Caki2 (cell line): ENCODE results near the gene ATP11A. TPM values are rescaled to one million over a fixed set of nuclear protein-coding genes. Genes with fewer than 3 reads are reported as not detected.

Experiments used
- DNase-seq: peaks from one replicate; pipeline ENCODE4 v3.0.0-alpha.2; 2015; ENCODE audit warnings: low read depth
- in situ Hi-C: cut with HindIII; loops from 2 replicates; pipeline ENCODE4 v1.10.0; 2016; ENCODE audit warnings: low sequenced_read_pairs, low pct_unique_long_range_greater_than_20kb, mixed read lengths
- total RNA-seq: library from RNA; depleted of rRNA; stranded (reverse); fragments of >200 nt; shearing (Covaris generic); gene quantifications from 2 replicates; pipeline ENCODE4 v1.2.3, GENCODE V29; 2014; ENCODE audit warnings: low replicate concordance

Gene ATP11A
- total RNA-seq, 1 experiment from 2014 or later: 3.5 TPM

DNA sequence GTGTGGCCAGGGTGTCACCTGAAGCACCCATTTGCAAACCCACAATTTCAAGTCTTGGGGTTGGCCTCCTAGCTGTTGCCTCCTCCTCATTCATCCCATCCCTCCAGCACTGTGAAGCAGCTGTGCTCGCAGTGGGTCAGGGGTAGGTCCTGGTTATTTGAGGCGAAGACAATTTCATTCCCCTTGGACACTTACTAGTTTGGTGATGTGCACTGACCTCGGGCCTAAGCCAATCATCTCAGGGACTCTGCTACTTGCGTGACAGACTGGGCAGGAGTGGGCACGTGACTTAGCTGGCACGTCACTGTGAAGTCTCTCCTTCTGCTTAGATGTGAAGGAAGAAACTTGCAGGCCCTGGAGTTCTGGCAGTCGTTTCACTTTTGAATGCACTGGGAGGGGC lies 3.5 kb upstream of the ATP11A start:
- in situ Hi-C loops: no loop called here
- no peak for DNase-seq

DNA sequence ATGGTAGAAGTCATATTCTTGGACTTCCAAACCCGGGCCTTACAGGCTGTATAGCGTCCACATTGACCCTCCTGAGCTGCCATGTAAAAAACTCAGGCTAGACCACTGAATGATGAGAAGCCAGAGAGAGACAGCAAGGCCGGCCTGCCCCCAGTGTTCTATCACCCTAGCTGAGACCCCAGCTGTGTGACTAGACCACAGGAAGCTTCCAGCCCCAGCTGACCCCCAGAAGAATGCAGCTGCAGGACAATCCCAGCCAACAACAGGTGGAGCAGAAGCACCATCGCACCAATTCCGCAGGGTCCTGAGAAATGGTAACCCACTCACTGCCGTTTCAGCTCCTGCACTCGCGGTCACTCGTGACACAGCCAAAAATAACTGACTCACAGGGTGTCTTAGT lies 2.9 kb upstream of the ATP11A start:
- in situ Hi-C loops: no loop called here
- no peak for DNase-seq

DNA sequence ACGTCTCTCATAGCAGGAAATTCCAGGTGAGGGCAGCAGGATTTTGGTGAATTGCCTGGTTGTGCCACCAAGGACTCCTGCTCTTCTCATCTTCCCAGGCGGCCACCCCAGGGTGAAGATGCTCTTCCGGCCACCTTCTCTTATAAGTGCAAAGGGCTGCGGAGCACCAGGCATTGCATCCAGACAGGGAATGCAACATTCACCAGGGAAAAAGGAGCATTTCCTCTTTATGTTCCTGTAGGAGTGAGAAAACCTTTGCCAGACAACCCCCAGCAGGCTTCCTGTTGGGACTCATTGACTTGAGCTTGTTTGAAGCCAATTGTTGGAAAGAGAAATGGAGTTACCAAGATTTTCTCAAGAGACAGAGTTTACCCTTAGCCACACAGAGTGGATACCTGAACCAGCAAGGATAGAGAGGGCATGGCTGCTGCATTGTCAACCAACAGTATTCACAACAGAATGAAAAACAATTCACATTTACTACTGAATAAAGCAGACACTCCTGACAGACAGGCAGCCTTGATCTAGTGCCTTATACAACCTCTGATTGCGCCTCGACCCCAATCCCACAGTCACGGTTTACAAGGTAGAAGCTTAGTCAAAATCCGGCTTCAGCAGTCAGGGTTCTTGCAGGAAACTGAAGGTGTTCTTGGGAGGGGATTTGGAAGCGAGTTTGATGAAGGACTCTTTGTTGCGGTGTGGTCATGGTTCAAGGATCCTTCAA lies 1.8 kb upstream of the ATP11A start:
- no peak for DNase-seq
- in situ Hi-C loops: no loop called here

DNA sequence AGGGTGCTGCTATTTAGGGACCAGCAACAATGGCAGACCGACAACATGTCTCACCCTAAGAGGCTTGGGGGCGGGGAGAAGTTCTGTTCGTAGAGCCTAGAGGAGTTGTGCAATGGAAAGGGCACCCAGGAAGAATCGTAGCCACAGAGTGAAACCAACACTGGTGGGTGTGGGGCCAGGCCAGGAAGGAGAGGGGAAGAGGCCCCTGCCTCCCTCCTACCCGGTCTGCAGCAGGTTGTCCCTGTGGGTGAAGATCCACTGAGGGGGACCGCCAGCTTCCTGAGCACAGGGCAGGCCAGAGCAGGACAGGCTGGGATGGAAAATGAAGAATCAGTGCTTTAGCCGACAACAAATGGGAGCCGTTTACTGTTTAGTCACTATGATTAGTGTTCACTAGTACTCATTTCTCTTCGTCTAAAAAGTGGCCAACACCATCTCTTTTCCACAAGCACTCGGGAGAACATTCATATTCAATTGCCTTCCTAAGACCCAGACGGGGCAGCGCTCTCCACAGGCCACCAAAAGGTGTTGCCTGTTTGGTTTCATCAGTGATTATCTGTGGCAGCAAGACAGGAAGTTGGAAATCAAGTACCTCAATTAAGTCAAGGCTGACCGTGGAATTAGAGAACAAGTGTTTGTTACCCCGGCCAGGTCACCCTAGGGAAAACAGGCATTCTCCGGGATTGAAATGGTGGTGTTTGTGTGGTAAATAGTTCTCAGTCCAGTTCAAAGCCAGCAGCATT lies 1.1 kb upstream of the ATP11A start:
- no peak for DNase-seq
- in situ Hi-C loops: no loop called here

DNA sequence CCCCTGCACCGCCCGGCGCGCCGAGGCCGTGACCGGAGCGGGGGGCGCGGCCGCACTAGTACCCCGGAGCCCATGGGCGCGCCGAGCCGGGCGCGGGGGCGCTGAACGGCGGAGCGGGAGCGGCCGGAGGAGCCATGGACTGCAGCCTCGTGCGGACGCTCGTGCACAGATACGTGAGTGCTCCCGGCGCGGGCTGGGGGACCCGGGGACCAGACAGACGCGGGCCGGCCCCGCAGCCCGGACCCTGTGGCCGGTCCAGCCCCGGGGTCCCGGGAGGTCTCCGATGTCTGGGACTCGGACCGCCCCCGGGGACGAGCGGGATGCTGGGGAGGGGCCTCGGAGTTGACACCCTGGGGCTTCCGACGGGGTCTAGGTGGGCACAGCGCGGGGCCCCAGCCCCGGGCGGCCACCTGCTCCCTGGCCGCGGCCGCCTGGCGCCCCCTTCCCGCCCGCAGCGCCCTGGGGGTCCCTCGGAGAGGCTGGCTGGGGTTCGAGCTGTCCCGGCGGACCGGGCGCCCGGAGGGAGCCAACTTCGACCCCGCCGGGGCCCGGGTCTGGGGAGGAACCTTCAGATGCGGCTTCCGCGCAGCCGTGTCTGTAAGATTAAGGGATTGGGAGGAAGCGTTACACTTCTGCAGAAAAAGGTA lies 568 bp downstream of the ATP11A start:
- in situ Hi-C loops: no loop called here
- DNase-seq: peak; percentile 32

DNA sequence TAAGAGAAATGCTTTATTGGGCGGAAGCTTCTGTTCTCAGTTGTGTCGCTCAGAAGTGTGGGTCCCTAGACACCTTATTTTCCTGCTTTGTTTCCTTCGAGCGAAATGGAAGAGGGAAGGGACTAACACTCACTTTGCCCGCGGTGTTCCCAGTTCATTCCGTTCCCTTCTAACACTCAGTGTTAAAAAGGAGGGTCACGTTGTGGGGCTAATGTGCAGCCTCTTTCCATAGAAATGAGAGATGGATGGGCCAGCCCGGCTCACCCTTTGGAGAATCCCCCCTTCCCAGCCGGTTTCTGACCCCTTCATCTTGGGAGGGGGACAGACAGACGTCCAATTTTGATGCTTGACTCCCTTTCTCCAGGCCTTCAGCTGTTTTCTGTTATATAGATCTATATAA lies 2.3 kb downstream of the ATP11A start:
- DNase-seq: no peak

DNA sequence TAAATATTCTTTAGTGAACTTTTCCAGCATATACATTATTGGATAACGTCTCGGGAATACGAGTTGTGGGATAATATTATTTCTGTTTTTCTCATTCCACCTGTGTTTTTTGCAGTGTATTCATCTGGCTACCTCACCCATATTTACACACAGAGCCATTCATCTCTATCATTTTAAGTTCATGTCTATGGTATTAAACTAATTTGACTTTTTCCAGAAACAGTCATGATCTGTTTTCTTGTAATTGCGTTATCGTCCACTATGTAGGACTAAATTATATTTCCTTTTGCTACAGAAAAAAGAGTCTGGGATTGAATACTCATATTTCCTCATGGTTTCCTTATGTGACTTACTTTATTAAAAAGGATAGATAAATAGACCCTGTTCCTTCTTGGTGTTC lies 2.7 kb downstream of the ATP11A start:
- no peak for DNase-seq
- in situ Hi-C loops: no loop called here

More for the DNA sequence above, 2.3 kb downstream of the ATP11A start:
- in situ Hi-C loops: no loop called here

DNA sequence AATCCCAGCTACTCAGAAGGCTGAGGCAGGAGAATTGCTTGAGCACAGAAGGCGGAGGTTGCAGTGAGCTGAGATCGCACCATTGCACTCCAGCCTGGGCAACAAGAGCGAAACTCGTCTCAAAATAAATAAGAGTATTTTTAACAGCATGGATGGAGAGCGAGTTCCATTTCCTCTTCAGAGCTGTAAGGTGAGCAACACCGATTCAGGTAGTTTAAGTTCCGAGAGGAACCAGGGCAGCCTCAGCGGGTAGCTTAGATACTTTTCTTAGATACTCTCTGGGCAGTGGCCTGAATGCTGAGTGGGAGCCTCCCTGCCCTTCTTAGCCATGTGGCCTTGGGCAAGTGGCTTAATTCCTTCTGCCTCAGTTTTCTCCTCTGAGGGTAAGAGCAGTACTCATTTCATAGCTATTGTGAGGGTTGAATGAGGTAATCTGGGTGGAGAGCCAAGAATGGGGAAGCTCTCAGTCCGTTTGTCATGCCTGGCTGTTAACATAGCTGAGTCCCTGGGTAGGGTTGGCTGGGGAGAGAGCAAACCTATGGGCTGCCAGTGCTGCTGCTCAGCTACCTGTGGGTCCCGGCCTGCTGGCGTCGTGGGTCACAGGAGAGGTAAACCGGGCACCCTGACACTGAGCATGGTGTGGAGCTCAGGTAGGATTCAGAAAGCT lies 4.1 kb downstream of the ATP11A start:
- peak; percentile 9 for DNase-seq
- in situ Hi-C loops: no loop called here

DNA sequence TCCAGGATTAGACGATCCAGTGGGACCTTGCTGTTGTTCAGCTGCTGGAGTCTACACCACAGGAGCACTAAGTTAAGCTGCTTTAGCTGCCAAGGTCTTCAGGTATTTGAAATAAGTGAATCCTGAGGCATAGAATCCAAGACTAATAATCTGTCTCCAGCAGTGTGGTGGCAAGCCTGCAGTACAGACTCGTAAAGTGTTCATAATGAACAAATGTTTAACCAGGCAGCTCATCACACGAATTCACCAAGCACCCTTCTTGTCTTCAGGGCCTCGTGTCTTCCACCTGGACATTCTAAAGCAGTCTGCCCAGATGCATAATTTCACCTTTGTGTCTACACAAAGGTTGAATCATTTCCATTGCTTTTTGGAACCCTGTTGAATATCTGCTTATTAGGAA lies 5.3 kb downstream of the ATP11A start:
- DNase-seq: no peak
- in situ Hi-C loops: no loop called here

DNA sequence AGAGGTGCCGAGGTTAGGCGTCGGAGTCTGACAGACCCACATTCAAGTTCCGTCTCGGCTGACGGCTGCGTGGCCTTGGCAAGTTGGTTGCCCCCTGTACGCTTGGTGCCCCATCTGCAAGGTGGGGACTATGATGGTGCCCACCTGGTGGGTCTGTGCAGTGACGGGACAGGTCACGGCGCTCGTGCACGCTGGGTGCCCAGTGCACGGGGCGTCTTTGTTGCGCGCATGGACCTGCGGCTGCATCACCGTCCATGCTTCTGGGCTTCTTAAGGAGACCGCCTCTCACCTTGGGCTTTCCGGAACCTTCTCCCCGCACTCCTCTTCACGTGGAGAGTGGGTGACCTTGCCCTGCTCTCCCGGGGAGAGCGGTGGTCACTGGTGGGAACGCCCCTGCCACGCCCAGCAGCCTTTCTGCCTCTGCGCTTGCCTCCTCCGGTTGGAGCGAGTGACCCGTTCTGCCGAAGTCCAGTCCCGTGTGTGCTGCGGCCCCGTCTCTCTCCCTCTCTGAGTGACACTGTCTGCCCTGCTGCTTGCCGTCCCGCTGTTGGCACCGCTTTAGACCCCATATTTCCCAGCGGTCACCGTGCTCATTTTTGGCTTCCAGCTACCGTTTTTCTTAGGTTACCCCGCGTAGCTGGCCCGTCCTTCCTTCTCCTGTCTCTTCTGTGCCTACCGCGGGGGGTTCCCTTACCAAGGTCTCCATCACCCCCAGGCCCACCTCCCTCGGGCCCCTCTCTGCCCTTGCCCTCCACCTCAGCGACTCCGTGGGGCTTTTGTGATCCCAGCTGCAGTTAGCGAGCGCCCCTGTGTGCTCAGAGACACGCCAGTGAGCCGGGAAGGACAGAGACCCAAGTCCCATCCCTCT lies 6.4 kb downstream of the ATP11A start:
- in situ Hi-C loops: no loop called here
- no peak for DNase-seq

DNA sequence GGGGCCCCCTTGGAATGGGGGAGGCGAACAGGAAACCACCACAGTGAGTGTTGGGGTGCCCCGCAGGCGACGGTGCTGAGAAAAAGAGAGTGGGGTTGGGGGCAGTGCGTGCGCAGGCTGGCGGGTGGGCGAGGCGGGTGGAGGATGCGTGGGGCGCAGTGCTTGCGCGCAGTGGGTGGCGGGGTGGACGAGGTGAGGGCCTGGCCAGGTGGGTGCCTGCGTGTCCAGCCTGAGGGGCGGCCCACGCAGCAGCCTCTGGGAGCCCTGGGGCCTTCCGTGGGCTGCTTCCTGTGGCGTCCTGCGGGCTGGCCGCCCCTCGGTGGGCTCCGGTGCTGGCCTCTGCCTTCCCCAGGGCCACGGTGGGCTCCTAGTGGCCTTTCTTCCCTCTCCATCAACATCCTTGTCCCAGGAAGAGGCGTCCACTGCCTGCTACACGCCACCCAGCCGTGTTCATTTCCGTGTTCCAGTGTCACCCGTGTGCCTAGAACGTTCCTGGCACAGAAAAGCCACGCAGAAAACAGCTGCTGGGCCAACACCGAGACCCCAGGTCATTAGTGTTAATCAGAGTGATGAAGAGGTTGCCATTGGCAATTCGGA lies 7.1 kb downstream of the ATP11A start:
- in situ Hi-C loops: no loop called here
- DNase-seq: no peak

DNA sequence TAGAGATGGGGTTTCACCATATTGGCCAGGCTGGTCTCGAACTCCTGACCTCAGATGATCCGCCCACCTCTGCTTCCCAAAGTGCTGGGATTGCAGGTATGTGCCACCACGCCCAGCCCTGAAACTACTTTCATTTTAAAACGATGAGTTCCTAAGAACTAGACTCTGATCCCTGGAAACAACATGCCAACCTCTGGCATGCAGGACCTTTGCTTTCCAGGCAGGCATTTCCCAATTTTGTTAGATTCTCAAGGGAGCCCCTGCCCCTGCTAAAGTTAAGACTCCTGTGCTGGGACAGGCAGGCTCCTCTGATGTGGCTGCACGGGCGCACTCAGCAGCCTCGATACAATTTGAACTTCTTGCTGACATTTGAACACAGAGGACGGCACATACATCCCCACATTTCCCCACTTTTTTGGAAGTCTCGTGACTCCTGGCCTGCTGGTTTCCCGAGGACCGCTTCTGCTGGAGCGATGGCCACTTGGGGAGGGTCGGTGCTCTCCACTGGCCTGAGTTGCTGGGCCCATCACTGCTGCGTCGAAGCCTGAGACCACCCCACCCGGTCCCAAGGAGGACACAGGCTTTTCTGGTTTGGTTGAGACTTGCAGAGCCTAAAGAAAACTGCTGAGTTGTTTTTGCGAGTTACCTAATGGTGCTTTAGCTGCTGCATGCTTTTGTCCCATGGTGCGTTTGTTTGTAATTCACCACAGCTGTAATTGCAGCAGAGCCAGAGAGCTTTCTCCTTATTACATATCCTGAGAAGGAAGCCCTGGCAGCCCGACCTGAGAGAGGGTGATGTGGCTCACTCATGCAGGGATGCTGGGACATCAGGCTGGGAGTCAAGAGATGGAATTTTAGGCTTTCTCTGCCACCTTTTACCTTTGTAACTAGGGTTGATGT lies 8.2 kb downstream of the ATP11A start:
- no peak for DNase-seq

DNA sequence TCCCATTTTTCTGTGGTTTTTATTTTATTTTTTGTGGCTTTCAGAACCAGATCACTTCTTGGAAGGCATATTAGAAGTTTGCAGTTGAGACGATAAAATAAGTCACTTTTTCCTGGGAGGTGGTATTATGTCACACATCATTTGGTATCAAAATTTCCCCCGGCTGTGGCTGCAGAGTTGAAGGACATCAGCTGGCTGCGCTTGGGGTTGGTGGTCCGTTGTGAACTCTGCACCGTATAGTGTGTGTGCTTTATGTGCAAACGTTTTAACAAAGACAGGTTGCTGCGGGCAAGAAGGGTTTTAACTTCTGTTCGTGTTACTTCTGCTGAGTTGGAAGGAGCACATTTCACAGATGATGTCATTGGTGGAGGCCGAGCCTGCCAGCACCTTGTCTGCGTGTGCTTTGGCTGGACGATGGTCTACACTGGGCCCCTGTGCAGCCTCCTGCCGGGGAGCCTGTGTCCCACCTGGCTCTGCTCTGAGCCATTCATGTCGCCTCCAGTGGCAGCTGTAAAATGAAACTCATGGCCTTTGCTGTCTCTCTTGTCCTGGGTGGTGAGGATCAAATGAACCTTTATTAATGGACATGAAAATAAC lies 9.6 kb downstream of the ATP11A start:
- in situ Hi-C loops: no loop called here

More for the DNA sequence above, 8.2 kb downstream of the ATP11A start:
- in situ Hi-C loops: no loop called here

DNA sequence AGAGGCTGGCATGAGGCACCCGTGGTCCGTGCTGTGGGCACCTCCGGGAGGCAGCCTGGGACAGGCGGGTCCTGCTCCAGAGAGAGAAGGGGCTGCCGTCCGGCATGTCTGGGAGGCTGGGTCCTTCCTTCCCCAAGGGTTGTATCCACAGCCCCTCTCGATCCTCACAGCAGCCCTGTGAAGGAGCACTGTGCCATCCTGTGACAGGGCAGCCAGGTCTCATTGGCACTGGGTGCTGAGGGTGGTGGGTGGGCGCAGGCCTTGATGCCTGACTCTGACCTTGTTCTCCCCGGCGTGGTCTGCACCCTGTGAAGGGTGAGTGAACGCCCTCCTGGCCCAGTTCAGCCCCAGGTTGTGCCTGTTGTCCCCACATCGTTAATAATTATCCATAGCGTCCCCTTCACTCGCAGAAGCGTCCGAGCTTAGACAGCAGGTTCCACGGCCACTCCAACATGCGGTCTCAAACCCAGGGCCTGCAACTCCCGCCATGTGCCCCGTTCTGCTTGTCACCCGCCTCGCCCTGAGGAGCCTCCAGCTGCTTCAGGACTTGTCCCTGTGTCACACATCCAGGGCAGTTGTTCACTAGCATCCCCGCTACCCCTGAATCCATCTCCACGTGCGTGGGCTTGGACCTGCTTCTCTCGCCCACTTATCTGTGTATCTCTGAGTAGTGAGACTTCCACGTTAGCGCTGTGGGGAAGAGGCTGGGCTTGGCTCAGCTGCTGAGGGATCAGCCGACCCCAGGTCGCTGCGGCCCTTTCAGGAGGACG lies 10.6 kb downstream of the ATP11A start:
- in situ Hi-C loops: no loop called here
- DNase-seq: no peak

More for the DNA sequence above, 9.6 kb downstream of the ATP11A start:
- no peak for DNase-seq

DNA sequence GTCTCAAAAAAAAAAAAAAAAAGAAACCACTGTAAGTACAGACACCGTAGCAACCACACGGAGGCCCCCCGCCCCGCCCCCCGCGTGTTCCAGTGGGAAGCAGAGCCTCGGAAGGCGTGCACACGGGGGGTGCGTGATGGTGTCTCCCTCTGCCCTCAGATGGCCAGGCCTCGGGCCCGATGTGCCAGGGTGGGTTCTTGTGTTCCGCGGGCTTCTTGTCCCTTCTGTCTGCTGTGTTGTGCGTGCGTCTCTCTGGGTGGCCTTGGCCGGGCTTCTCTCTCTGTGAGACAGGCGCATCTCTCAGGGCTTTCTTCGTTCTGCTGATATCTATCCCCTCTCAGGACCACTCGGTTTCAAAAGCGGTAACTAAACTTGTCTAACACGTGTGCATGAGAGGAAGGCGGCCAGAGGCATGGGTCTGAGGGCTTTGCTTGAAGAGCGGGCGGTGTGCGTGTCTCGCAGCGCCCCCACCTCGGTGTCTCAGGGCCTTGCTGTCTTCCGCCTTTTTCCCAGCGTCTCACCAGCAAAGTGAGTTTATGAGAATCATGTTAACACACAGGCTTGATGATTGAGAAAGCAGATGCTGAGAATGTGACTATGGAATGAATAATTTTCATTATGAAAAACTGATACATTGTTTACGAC lies 12.6 kb downstream of the ATP11A start:
- in situ Hi-C loops: no loop called here
- no peak for DNase-seq
